Neuronal stem cell (in vitro differentiated cells): Measurements from ENCODE around the gene CD164.
A peak's percentile ranks its signal among the peaks of the same experiment; 100 is the strongest.

Experiments
- DNase-seq: peaks from one replicate; pipeline ENCODE4 v3.0.0-alpha.2; 2013; ENCODE audit warnings: low spot score
- H2AFZ ChIP-seq: one replicate; pipeline ENCODE4 v1.6.1; 2013; ENCODE audit warnings: mild to moderate bottlenecking, low read length, inconsistent platforms
- H2AK5ac ChIP-seq: 2 replicates; pipeline ENCODE4 v1.6.1; 2013; ENCODE audit warnings: low read depth, mild to moderate bottlenecking, inconsistent platforms, low read length, moderate library complexity, mixed read lengths
- H2BK120ac ChIP-seq: 2 replicates; pipeline ENCODE4 v1.6.1; 2013; ENCODE audit warnings: low read depth, mild to moderate bottlenecking, inconsistent platforms, low read length, moderate library complexity, mixed read lengths
- H2BK12ac ChIP-seq: one replicate; pipeline ENCODE4 v1.6.1; 2013; ENCODE audit warnings: low read length, inconsistent platforms
- H2BK15ac ChIP-seq: 2 replicates; pipeline ENCODE4 v1.6.1; 2013; ENCODE audit warnings: mild to moderate bottlenecking, low read length, inconsistent platforms, mixed read lengths
- H2BK5ac ChIP-seq: one replicate; pipeline ENCODE4 v1.6.1; 2013; ENCODE audit warnings: inconsistent platforms, mild to moderate bottlenecking, low read length, moderate library complexity
- H3K14ac ChIP-seq: one replicate; pipeline ENCODE4 v1.6.1; 2013; ENCODE audit warnings: low read length, inconsistent platforms
- H3K18ac ChIP-seq: 2 replicates; pipeline ENCODE4 v1.6.1; 2013; ENCODE audit warnings: low read length, inconsistent platforms
- H3K23ac ChIP-seq: 2 replicates; pipeline ENCODE4 v1.6.1; 2013; ENCODE audit warnings: low read depth, mild to moderate bottlenecking, mixed read lengths, low read length, inconsistent platforms; ENCODE audit not compliant: poor library complexity
- H3K27ac ChIP-seq: replicated peaks from 3 replicates; pipeline ENCODE4 v1.5.1; 2013; ENCODE audit warnings: low read length, inconsistent platforms
- H3K27me3 ChIP-seq, 3 experiments: 2 replicates each; pipeline ENCODE4 v1.6.1; 2013; ENCODE audit warnings: low read length in 3 of 3, mild to moderate bottlenecking in 2 of 3, inconsistent platforms in 1 of 3, low read depth in 1 of 3, mixed read lengths in 1 of 3, moderate library complexity in 1 of 3; ENCODE audit not compliant: control insufficient read depth in 3 of 3, insufficient read depth in 3 of 3
- H3K36me3 ChIP-seq, 2 donors: replicated peaks in 1 of 2; 2 replicates each; pipeline ENCODE4 v1.6.1; 2013; ENCODE audit warnings: low read length in 2 of 2; ENCODE audit not compliant: control insufficient read depth in 2 of 2, insufficient read depth in 2 of 2
- H3K4ac ChIP-seq: 2 replicates; pipeline ENCODE4 v1.6.1; 2013; ENCODE audit warnings: inconsistent platforms, mild to moderate bottlenecking, low read length, moderate library complexity
- H3K4me1 ChIP-seq, 2 donors: 1 replicate in 1 of 2; 2 replicates in 1 of 2; pipeline ENCODE4 v1.6.1; 2013; ENCODE audit warnings: low read length in 2 of 2, low read depth in 1 of 2; ENCODE audit not compliant: control insufficient read depth in 2 of 2, insufficient read depth in 1 of 2
- H3K4me2 ChIP-seq: one replicate; pipeline ENCODE4 v1.6.1; 2013; ENCODE audit warnings: mild to moderate bottlenecking, low read length, inconsistent platforms; ENCODE audit not compliant: insufficient read depth, poor library complexity, severe bottlenecking
- H3K4me3 ChIP-seq, 2 donors: 2 replicates each; pipeline ENCODE4 v1.5.1; 2013; ENCODE audit warnings: low read length in 2 of 2, mild to moderate bottlenecking in 2 of 2, inconsistent platforms in 1 of 2, moderate library complexity in 1 of 2
- H3K79me1 ChIP-seq: one replicate; pipeline ENCODE4 v1.6.1; 2013; ENCODE audit warnings: low read depth, mild to moderate bottlenecking, inconsistent platforms, low read length, moderate library complexity
- H3K9ac ChIP-seq: one replicate; pipeline ENCODE4 v1.6.1; 2013; ENCODE audit warnings: mild to moderate bottlenecking, low read depth, low read length, inconsistent platforms; ENCODE audit not compliant: poor library complexity
- H3K9me3 ChIP-seq, 2 donors: replicated peaks in 1 of 2; 2 replicates each; pipeline versions ENCODE3 to v1.6.1; 2013; ENCODE audit warnings: low read length in 2 of 2, mild to moderate bottlenecking in 2 of 2, inconsistent platforms in 1 of 2, low read depth in 1 of 2, mixed read lengths in 1 of 2, moderate library complexity in 1 of 2; ENCODE audit not compliant: control insufficient read depth in 2 of 2, insufficient read depth in 1 of 2
- H4K8ac ChIP-seq: one replicate; pipeline ENCODE4 v1.6.1; 2013; ENCODE audit warnings: low read depth, mild to moderate bottlenecking, inconsistent platforms, low read length, moderate library complexity
- H4K91ac ChIP-seq: one replicate; pipeline ENCODE4 v1.6.1; 2013; ENCODE audit warnings: low read length, low read depth, mild to moderate bottlenecking, inconsistent platforms; ENCODE audit not compliant: poor library complexity
- WGBS, 2 donors: extraction: QIAGEN DNeasy Blood & Tissue Kit; methylation state at CpG; one replicate each; pipeline ENCODE4 v1.1.7; 2013; ENCODE audit warnings: missing lambda C conversion rate in 2 of 2, mixed read lengths in 1 of 2; ENCODE audit not compliant: insufficient read length in 2 of 2, insufficient replicate concordance in 1 of 2; ENCODE audit errors: extremely low coverage in 2 of 2; 5-methylcytosine and 5-hydroxymethylcytosine counted together

The CD164 gene

DNA sequence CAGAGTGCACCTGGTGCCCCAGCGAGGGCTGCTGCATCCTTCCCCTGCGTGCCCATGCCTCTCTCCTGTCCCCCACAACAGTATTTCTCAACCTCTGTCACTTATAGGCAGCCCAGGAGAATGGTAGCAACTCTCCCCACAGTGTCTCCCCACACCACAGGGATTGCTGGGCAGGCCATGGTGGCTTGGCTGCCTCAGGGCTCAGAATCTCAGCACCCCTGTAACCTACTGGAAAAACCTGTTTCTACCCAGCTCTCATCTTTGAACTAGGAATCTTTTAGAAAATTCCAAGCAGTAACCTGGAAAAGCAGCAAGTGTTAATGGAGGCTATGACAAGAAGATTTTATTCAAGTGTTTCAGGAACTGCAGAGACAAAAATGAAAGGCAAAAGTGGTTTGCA lies 38.0 kb downstream of the CD164 start:
- H3K4ac ChIP-seq, result no peak overlapping the region
- no peak overlapping the region for H2AFZ ChIP-seq
- H2BK5ac ChIP-seq, result peak overlapping the region; percentile 84
- H2BK12ac ChIP-seq, result no peak overlapping the region
- H3K79me1 ChIP-seq, result no peaks in the 10 kb centered on the region
- H3K27ac ChIP-seq, result no peak overlapping the region
- no peak overlapping the region for H3K14ac ChIP-seq
- no peak overlapping the region for H2BK15ac ChIP-seq
- no peak for DNase-seq
- no CpG with 5 or more reads among the region's 2 CpGs for WGBS, 2 donors
- no peak overlapping the region for H4K91ac ChIP-seq
- H3K9ac ChIP-seq, result no peak overlapping the region
- peaks cover 0 to 1% of the 10 kb centered on the region in 2 donors for H3K4me1 ChIP-seq
- no peak overlapping the region for H4K8ac ChIP-seq
- H3K36me3 ChIP-seq, result no peaks in the 10 kb centered on the region
- H3K27me3 ChIP-seq, result no peaks in the 10 kb centered on the region
- H3K4me3 ChIP-seq, result no peak overlapping the region
- H3K23ac ChIP-seq, result no peak overlapping the region
- H3K18ac ChIP-seq, result no peak overlapping the region
- H2AK5ac ChIP-seq, result no peak overlapping the region
- no peak overlapping the region for H2BK120ac ChIP-seq
- H3K4me2 ChIP-seq, result no peak overlapping the region
- no peaks in the 10 kb centered on the region for H3K9me3 ChIP-seq

DNA sequence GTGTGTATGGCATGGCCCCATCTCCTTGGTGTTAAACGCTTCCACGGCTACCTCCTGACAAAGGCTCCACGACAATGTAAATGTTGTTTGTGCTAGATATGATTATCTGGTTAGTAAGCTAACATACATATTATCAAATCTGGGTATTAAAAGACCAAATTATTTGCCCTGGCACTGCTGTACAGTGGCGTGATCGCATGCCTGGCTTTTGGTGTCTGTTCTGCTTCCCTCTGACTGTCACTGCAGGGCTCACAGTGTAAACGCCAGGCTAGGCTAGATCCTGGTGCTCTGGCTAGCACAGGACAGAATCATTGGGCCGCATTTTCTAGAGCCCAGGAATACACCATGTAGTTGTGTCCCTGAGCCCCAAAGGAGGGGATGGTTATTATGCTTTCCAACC lies 38.7 kb downstream of the CD164 start:
- H3K4ac ChIP-seq, result no peak overlapping the region
- H4K8ac ChIP-seq, result no peak overlapping the region
- H3K27ac ChIP-seq, result no peak overlapping the region
- H4K91ac ChIP-seq, result no peak overlapping the region
- no peak overlapping the region for H2BK120ac ChIP-seq
- no peaks in the 10 kb centered on the region for H3K36me3 ChIP-seq
- peaks cover 0 to 1% of the 10 kb centered on the region in 2 donors for H3K4me1 ChIP-seq
- H3K4me3 ChIP-seq, result no peak overlapping the region
- no peaks in the 10 kb centered on the region for H3K27me3 ChIP-seq
- no peaks in the 10 kb centered on the region for H3K79me1 ChIP-seq
- no peak overlapping the region for H3K14ac ChIP-seq
- H2BK12ac ChIP-seq, result no peak overlapping the region
- H3K4me2 ChIP-seq, result no peak overlapping the region
- no peak for DNase-seq
- no peak overlapping the region for H2AK5ac ChIP-seq
- H3K9ac ChIP-seq, result no peak overlapping the region
- no peak overlapping the region for H3K23ac ChIP-seq
- H2BK5ac ChIP-seq, result peak overlapping the region; percentile 84
- no peak overlapping the region for H2BK15ac ChIP-seq
- no CpG with 5 or more reads among the region's 7 CpGs for WGBS, 2 donors
- no peaks in the 10 kb centered on the region for H3K9me3 ChIP-seq
- no peak overlapping the region for H3K18ac ChIP-seq
- H2AFZ ChIP-seq, result no peak overlapping the region

DNA sequence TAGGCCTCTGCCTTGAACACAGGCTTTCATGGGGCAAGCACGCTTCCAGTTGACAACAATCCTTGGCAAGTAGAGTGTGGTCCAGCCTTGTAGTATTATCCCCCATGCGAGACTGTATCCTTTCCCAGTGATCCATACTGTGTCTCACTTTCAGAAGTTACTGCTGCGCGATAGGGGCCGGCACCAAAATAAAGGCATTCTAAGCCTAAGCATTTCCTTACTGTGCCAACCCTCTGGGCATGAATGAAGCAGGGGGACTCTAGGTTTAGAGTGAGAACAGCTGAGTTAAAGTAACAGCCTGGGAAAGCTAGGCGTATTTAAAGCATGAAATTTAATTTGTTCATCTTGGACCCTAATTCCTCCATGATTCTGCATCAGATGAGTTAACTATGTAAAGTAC lies 39.4 kb downstream of the CD164 start:
- no peak for DNase-seq
- Histone ChIP-seq H2BK5ac (no peak overlapping the region), H4K8ac (no peak overlapping the region), H2BK12ac (no peak overlapping the region), H3K4me3 (no peak overlapping the region), H3K36me3 (no peaks in the 10 kb centered on the region), H3K27ac (no peak overlapping the region), H3K27me3 (no peaks in the 10 kb centered on the region), H2BK120ac (no peak overlapping the region), H3K18ac (no peak overlapping the region), H4K91ac (no peak overlapping the region), H3K4me1 (peaks cover 0 to 1% of the 10 kb centered on the region in 2 donors), H3K23ac (no peak overlapping the region), H3K14ac (no peak overlapping the region), H3K9ac (no peak overlapping the region), H3K79me1 (no peaks in the 10 kb centered on the region), H3K4ac (no peak overlapping the region), H2BK15ac (no peak overlapping the region), H3K4me2 (no peak overlapping the region), H3K9me3 (no peaks in the 10 kb centered on the region), H2AFZ (no peak overlapping the region), H2AK5ac (no peak overlapping the region)
- WGBS, 2 donors, result no CpG with 5 or more reads among the region's 6 CpGs

DNA sequence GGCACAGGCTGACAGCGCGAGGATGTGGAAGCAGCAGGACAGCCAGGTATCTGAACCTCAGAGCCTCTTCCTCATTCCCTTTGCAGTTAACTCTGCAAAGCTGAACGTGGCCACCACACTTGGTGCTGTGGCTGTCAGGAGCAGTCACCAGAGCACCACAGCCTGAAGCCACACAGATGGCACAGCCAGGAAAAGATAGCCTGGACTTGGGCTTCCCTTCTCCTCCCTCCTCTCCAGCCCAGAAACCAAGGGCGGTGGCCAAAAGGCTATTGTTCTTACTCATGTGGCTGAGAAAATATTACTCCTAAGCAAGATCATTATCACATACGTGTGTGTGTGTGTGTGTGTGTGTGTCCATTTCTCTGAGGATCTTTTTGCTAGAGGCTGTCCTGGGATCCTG lies 39.8 kb downstream of the CD164 start:
- no peaks in the 10 kb centered on the region for H3K27me3 ChIP-seq
- peak overlapping the region; percentile 60 for H3K23ac ChIP-seq
- no CpG with 5 or more reads among the region's 5 CpGs for WGBS, 2 donors
- H3K9ac ChIP-seq, result peak overlapping the region; percentile 50
- no peak overlapping the region for H2BK5ac ChIP-seq
- no peak overlapping the region for H3K4me2 ChIP-seq
- H3K14ac ChIP-seq, result no peak overlapping the region
- no peak overlapping the region for H4K8ac ChIP-seq
- no peak overlapping the region for H2AFZ ChIP-seq
- no peaks in the 10 kb centered on the region for H3K79me1 ChIP-seq
- H3K27ac ChIP-seq, result no peak overlapping the region
- no peak for DNase-seq
- no peak overlapping the region for H2BK120ac ChIP-seq
- no peak overlapping the region for H3K4ac ChIP-seq
- H3K18ac ChIP-seq, result no peak overlapping the region
- no peak overlapping the region for H2BK12ac ChIP-seq
- no peaks in the 10 kb centered on the region for H3K36me3 ChIP-seq
- H3K4me1 ChIP-seq, result peaks cover 0 to 1% of the 10 kb centered on the region in 2 donors
- H2BK15ac ChIP-seq, result no peak overlapping the region
- H2AK5ac ChIP-seq, result no peak overlapping the region
- H3K4me3 ChIP-seq, result no peak overlapping the region
- no peaks in the 10 kb centered on the region for H3K9me3 ChIP-seq
- no peak overlapping the region for H4K91ac ChIP-seq
